Stimulated activated CD4-positive, alpha-beta T cell treated with anti-CD3 and anti-CD28 coated beads, Interleukin-15, amount 100 ng/mL, for 48 hours (primary cell): ENCODE measurements around the gene RSPH9.
"Not testable (repeated sequence)": the region's sequence is repeated elsewhere in the genome, so short reads cannot be mapped to it uniquely, and the experiment has no call there.

Source experiments
- DNase-seq, 2 donors: peaks; one replicate each; pipeline ENCODE4 v3.0.0-alpha.2; 2020; ENCODE audit warnings: low read depth in 2 of 2

Gene RSPH9

DNA sequence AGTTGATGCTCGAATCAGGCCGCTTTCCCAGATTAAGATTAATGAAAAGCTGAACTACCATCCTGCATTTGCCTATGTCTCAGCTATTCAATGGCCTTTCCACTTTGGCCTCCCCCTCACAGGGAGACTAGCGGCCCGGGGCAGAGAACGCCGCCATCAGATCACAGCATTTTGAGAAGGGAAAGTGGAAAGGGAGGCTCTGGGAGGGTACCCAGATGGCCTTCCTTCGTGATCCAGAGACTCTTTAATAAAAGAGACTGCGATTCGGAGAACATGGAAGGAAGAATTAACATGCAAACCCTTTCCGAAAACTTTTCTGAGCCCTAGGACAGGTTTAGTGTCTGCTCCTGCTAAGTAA, 42.2 kb downstream of the RSPH9 start:
- DNase-seq = no peak

DNA sequence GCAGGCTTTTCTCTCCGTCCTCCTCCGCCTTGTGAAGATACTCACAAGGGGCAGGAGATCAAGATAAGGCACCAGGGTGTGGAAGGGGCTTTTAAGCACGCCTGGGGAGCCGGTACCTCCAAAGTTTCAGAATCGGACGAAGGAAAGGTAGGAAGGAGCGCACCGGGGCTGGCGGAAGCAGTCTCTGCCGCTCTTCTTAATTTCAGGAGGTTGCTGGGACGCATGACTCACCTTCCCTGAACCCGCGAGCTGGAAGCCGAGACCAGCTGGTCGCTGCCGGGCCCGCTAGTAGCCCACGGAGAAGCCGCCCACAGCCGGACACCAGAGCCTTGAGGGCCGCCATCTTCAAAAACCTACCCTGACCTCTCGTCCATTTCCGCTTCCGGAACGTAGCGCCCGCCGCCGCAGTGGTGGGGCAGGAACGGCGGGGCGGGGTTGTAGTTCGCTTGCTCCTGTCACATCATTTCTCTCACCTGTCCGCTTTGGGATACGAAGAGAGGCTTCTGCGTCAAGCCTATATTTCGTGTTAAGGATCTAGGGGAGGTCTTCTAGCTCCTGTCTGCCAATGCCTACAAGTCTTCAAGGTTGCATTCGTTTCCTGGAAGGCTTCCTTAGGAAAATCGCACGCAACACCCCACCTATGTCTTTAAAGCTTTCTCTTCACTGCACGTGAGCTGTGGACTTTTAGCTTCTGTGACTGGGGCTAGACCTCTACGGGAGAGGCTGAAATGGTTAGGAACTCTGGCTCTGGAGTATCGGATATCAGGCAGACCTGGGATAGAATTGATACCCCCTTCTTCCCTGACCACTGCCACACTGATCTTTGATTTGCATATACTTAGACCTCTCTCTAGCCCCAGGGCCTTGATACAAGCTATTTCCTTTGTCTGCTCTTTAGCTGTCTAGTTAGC, 42.9 kb downstream of the RSPH9 start, which contains the start of gene MRPS18A:
MRPS18A (minus strand) TSS at position 355 of the 911 bp plus-strand sequence; CDS start at position 343, 12 bp downstream.
- peak; percentile 60 to 76 for DNase-seq

DNA sequence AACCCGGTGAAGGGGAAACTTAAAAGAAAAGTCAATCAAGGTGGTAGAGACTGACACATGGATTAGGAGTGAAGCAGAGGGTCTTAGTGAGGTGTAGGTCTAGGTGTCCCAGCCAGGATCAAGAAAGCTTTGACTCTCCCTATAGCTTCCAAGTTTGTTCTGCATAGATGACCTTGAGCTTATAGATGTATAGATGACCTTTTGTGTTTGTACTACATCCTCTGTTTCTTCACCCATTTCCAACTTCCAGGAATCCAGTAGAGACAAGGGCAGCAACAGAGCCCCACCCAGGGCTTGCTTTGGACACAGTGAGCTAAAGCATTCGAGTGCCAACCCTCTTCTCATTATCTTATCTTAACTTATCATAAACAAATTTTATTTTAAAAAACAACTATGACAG, 44.6 kb downstream of the RSPH9 start:
- no peak for DNase-seq

DNA sequence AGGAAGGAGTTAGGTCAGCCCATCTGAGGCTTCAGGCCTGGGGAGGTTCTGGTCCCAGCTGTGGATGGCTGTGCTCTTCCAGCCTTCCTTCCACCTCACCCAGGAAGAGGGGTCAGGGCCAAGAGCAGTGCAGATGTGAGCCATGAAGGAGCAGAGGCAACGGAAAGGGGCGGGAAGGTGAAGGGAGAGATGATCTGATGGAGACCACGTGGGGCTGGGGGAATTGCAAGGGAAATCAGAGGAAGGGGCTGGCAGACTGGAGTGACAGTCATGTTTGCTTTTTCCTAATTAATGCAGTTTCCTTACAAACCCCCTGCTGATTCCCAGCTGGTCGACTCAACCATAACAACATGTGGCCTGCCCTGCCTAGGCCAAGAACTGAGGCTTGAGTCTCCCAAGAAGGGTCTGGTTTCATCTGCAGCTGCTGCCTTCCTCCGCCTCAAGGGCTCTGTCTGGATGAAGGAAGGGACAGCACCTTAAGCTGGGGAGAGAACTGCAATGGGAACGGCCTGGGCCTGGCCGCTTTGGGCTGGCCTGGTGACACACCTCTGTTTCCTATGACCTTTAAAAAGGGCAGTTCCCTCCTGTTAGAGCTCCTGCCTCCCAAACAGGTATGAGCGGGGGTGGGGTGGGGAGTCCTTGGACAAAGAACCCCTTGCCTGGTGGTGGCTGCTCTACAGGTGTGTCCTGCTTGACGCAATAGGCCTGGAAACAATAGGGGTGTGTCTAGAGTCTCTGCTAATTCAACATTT, 50.6 kb downstream of the RSPH9 start:
- DNase-seq = no peak

DNA sequence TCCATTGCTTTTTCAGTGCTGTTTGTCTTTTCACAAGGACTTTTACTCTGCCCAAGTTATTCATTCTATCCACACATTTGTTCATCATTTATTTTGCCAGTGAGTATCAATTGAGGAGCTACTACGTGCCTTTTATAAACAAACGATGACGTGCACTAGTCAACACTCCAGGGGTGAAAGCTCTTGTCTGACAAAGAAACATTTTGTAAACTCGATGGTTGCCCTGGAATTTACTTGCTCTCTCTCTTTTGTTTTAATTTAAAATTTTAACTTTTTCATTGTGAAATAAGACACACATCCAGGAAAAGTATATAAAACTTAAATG, 51.1 kb downstream of the RSPH9 start:
- no peak for DNase-seq

DNA sequence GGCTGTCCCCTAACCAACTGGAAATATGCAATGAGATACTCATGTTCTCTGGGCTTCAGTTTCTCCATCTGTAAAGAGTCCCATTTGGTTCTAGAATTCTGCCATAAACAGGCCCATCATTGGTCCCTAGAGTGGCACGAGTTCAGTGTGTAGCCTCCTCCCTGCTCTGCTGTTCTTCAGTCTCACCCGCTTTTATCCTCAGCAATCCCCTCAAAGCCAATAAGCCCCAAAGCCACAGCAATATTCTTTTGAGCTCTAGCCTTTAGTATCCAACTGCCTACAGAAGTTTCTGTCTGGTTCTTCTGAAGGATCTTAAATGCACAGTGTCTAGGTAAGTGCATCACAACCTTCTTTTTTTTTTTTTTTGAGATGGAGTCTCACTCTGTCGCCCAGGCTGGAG, 52.6 kb downstream of the RSPH9 start:
- no peak for DNase-seq

DNA sequence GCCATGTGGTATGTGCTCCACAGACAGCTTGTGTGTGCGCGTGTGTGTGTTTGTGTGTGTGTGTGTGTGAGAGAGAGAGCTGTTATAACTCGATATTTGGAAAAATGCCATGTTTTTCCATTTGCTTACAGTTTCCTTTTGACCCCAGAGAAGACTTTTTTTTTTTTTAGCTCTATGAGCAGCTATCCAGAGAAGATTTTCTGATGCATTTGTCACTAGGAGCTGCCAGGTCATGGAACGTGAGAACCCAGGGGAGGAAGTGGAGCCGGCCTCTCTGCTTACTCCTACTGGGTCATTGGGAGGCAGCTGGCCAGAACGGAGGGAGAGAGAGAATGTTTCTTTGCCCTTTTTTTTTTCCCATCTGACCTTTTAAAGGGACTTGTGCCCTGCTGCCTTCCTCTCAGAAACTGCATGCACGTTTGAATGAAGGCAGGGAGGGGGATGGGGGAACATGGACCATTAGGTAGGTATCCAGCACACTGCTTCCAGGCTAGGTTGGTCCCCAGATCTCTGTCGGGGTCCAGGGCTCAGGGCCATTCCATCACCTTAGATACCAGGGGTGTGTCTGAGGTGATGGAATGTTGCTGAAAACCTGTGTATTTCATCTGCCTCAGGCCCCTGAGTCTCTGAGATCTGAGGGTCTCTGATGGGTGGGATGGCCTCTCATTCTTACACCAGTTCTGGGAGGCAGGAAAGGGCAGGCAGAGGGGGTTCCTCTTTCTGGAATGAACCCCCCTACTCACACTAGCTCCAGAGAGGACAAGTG, 53.9 kb downstream of the RSPH9 start:
- no peak for DNase-seq

DNA sequence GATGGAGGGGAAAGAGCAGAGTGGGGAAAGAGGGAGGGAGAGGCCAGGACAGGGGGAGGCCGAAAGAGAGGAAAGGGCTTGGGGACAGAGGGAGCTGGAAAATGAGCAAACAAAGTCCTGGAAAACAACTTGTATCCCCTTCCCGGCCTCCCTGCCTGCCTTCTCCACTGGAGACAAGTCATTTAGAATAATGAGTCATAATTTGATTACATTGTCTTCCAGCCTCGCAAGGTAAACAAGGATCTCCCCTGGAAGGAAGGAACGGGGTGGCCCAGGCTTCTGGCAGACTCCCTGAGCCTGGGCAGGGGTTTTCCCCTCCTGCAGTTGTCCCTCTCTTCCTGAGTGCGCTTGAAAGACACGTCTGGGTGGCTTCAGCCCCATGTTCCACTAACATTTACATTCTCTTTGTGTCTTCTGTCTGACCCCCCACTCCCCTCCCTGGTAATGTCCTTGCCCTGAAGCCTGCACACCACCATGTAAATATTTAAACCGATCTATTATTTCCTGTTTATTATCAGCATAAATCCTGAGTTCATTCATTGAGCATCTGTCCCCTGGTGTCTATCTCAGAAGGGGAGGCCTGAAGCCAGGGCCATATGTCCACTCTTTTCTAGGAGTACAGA, 54.8 kb downstream of the RSPH9 start:
- no peak for DNase-seq

DNA sequence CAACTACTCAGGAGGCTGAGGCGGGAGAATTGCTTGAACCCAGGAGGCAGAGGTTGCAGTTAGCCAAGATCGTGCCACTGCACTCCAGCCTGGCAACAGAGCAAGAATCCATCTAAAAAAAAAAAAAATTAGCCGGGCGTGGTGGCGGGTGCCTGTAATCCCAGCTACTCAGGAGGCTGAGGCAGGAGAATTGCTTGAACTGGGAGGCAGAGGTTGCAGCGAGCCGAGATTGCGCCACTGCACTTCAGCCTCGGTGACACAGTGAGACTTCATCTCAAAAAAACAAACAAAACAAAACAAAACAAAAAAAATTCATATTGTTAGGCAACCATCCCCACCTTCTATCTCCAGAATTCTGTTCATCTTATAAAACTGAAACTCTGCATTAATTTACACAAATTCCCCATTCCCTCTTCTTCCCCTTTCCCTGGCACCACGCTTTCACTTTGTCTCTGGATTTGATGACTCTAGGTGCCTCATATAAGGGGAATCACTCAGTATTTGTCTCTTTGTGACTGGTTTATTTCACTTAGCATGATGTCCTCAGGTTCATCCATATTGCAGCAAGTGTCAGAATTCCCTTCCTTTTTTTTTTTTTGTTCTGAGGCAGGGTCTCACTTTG, 56.2 kb downstream of the RSPH9 start:
- DNase-seq = not testable (repeated sequence)

DNA sequence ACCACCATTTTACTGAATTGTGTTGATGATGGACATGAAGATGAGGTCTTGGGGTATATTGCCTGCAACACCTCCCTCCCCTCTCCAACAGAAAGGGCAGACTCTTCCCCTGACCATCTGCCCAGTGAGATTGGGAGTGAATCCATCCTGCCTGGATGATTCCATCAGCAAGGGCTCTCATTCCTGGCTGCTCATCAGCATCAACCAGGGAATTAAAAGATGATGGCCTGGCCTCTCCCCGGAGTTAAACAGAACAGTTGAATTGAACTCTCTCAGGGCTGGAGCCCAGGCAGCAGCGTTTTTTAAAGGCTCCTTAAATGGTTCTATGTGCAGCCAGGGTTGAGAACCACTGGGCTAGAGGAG, 57.3 kb downstream of the RSPH9 start:
- DNase-seq = no peak

DNA sequence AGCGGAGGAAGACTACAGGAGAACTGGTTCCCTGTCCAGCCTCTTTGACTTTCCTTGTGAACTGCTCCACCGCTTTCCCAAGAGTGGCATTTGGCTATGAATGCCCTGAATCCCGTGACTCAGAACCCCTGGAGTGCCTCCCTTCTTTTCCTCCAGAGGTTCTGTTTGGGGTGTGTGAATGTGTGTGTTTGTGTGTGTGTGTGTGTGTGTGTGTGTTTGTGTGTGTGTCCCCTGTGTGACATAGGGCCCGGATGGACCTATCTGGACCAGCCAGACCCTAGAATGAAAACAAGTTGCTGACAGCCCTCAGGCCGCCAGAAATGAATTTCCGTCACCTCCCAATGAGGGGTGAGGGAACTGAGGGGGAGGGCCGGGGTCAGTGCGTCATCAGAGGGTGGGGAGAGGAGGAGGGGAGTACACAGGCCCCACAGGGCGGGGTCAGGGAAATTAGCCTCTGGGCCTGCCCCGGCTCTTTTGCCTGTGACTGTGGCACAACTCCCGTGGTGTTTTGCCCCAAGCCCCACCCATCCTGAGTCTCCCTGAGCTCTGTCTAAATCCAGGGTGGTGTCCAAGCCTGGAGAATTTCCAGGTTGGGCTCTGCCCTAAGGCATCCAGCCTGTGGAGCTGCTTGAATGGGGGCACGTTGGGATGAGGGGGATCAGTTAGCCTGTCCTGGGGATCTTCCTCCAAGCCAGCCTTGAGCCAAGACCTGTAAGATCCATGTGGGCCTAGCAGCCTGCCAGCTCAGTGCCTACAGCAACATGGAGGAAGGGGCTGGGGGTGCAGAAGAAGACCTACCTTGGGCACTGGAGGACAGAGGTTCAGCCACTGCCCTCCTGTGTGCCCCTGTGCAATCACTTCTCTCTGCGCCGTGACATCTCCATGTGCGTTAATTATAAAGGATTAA, 58.0 kb downstream of the RSPH9 start:
- DNase-seq = no peak

DNA sequence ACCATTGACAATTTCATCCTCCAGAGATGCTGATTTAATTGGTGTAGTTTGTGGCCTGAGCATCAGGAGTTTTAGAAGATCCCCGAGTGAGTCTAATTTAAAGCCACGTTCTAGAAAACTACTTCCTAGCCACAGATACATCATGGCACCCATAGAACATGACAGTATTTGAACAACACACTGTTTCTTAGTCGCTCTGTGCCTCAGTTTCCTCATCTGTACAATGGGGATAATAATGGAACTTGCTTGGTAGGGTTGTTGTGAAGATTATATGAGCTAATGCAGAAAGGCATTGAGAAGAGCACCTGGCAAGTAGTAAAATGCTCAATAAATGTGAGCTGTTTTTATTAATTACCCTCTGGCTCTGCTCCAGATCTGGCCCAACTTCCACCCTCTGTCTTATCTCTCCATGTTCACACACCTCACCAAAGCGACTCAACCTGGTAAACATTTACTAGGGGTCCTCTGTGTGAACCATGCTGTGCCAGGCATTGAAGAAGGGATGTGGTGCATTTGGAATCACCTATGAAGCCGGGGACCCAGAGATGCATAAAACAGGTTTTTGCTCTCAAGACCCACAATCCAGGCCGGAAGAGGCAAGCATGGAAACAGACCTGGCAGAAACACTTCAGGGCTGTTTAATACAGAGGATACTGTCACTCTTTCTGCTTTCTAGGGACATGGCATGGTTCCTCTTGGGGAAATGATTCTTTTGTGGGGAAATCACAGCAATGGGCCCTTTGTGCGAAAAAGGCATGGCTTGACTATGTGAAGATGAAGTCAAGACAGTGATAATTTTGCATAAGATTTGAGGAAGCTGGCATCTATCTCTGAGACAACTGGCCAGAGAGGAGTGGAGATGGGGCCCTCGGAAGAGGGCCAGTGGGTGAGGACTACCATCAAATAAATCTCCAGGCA, 58.9 kb downstream of the RSPH9 start:
- DNase-seq = no peak

DNA sequence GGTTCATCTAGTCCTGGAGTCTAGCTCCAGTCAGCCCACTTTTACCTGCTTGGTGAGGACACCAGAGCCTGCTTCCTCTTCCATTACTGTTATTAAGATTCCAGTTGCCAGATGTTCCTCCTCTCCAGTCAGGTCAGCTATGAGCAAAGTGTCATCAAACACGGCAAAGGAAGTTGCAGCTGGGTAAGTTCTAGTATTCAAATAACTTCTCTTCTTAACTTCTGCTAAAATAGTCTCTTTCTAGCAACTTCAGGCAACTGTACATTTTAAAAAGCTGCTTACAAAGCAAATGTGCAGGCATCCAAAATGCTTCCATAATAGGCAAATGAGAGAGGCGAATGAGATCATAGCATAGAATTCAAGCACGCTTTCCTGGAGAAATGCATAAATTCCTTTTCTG, 61.2 kb downstream of the RSPH9 start:
- DNase-seq = no peak

DNA sequence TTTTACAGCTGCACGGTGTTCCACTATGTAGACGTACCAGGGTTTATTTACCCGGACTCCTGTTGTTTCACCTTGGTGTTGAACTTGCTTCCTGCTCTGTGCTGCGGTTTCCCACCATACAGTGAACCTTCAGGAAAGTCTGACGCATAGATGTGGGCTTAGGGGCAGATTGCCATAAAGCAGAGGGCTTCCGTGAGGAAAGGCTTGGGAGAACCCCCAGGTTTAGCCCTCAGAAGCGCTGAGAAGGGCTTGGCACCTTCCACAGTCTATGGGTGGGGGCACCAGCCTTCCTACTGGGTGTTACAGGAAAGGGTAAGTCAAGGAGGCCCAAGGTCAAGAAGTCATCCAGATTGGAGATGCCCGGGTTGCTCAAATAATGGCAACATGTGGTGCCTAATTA, 62.0 kb downstream of the RSPH9 start:
- no peak for DNase-seq

DNA sequence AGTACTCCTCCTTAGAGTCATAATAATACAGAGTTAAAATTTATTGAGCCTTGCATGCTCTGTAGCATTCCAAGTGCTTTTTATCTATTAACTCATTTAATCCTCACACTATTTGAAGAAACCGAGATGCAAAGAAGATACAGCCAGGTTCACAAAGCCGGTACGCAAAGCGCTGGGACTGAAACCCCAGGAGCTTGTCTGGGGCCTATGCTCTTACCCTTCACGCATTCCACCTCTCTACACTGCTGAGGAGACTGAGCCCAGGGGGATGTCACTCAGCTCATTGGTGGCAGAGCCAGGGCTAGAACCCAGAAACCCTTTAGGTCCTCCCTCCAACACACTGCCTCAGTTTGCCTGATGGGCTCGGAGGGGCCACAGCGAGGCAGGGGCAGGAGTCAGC, 62.4 kb downstream of the RSPH9 start:
- no peak for DNase-seq

DNA sequence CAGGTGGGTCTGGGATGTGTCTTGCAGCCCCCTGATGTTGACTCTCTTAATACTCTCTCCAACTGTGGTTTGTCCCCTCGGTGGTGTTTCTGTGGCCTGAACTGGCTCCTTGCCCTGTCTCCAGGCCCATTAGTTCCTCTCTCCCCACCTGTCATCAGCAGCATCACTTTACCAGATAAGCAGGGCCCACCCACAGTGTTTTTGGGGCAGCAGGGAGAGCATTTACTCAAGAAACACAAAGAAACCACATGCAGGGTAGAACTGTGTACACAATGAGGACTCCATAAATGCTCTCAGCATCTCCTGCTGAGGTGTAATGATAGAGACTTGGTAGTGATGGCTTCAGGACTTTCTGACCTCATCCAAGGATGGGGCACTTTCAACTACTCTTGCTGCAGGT, 62.9 kb downstream of the RSPH9 start:
- DNase-seq = no peak

DNA sequence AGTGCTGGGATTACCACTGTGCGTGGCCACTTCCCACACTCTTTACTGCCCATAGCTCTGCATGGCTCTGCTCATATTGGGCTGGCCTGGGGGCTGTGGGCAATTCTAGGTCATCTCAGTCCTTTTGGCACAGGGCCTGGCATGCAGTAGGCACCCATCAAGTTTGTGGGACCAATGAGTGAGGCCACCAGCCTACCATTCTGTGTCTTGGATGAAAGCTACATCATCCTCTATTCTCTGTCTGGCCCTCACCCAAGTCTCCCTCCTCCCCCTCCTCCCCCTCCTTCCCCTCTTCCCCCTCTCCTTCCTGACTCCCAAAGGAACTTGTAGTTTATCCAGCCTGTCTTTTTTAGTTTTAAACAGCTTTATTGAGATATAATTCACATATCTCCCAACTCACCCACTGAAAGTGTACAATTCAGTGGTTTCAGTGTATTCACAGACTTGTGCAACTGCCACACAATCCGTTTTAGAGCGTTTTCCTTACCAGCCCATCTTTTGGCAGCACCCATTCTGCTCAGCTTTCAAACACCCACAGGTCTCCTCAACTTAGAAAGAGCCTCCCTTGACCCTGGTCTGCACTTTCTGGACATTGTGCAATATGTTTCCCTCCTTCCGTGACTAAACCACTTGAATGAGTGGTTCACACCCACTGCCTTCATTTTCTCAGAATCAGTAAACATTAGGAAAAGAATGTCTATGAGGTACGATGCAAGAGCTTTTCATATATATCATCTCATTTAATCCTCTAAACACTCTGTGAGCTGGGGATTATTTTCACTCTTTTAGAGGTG, 64.2 kb downstream of the RSPH9 start:
- no peak for DNase-seq

DNA sequence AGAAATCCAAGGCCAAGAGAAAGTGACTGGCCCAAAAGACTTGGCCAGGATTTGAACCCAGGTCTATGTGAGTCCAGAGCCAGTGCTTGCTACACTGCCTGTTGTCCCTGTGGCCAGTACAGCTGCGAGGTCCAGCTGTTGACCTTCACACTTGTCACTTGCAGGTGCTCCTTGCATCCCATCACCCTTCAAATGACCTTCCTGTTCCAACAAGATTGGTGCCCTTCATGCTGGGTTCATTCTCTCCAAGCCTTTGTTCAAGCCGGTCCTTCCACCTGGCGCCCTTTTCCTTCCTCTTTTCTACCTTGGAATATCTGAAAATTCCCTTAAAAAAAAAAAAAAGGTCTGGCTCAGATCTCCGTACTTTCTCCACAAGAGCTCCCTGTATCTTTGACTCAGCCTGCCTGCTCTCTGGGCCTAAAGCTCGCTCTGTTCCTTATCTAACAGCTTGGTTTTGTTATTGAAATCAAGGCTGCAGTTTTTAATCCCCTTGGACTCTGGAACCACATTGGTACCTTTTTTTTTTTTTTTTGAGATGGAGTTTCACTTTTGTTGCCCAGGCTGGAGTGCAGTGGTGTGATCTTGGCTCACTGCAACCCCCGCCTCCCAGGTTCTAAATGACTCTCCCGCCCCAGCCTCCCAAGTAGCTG, 64.9 kb downstream of the RSPH9 start:
- DNase-seq = no peak
